HepG2 (cell line): ENCODE results near the gene CHN2.

Experiments
- DNMT3B ChIP-seq: conservative IDR thresholded peaks from 2 replicates; pipeline ENCODE4 v1.6.1; 2016; ENCODE audit warnings: missing biosample characterization, control low read depth
- ELK4 ChIP-seq: sonication (generic); formaldehyde crosslinking; IDR thresholded peaks from 2 replicates; pipeline ENCODE4 v1.9.0; 2021; ENCODE audit warnings: missing genetic modification reagents, borderline replicate concordance
- HNRNPH1 ChIP-seq: fragments of 200-400 bp; formaldehyde crosslinking; optimal IDR thresholded peaks from 2 replicates; pipeline ENCODE3; 2017; ENCODE audit warnings: mild to moderate bottlenecking, low read depth, low read length
- HOXA3 ChIP-seq: sonication (generic); formaldehyde crosslinking; IDR thresholded peaks from 2 replicates; pipeline ENCODE4 v1.5.0; 2020; ENCODE audit warnings: missing genetic modification reagents
- MAX ChIP-seq: IDR thresholded peaks from 2 replicates; pipeline ENCODE4 v1.6.1; 2012; ENCODE audit warnings: inconsistent platforms
- NFYB ChIP-seq: sonication (generic); formaldehyde crosslinking; IDR thresholded peaks from 2 replicates; pipeline ENCODE4 v1.4.0; 2020; ENCODE audit warnings: missing genetic modification reagents
- SOX6 ChIP-seq, 2 experiments: fragments of 450-650 bp in 1 of 2; sonication (generic) in 1 of 2; formaldehyde crosslinking in 1 of 2; IDR thresholded peaks; 2 replicates each; pipeline versions ENCODE4 v1.4.0 to v1.6.1; 2017 to 2020; ENCODE audit warnings: antibody characterized with exemption in 1 of 2, mild to moderate bottlenecking in 1 of 2, missing genetic modification reagents in 1 of 2
- TBP ChIP-seq: sonication (generic); formaldehyde crosslinking; IDR thresholded peaks from 2 replicates; pipeline ENCODE4 v1.5.0; 2020; ENCODE audit warnings: missing genetic modification reagents
- ZNF281 ChIP-seq: sonication (generic); formaldehyde crosslinking; IDR thresholded peaks from 2 replicates; pipeline ENCODE4 v1.4.0; 2020; ENCODE audit warnings: missing genetic modification reagents, borderline replicate concordance
- TF ChIP-seq, protein P1 (sequence below): sonication (generic); formaldehyde crosslinking; IDR thresholded peaks from 2 replicates; pipeline ENCODE4 v1.4.0; 2020; ENCODE audit warnings: mild to moderate bottlenecking, missing genetic modification reagents
- TF ChIP-seq, protein P2 (sequence below): sonication (generic); formaldehyde crosslinking; IDR thresholded peaks from 2 replicates; pipeline ENCODE4 v1.8.0; 2022; ENCODE audit warnings: missing genetic modification reagents, mild to moderate bottlenecking, inconsistent platforms, borderline replicate concordance
- TF ChIP-seq, protein P3 (sequence below): sonication (generic); formaldehyde crosslinking; IDR thresholded peaks from 2 replicates; pipeline ENCODE4 v1.5.0; 2020; ENCODE audit warnings: mild to moderate bottlenecking, missing genetic modification reagents, moderate library complexity

GRCh38 chr7:29458933-29459332 lies 264.4 kb downstream of the CHN2 start:
- TF ChIP-seq, protein P1, sequence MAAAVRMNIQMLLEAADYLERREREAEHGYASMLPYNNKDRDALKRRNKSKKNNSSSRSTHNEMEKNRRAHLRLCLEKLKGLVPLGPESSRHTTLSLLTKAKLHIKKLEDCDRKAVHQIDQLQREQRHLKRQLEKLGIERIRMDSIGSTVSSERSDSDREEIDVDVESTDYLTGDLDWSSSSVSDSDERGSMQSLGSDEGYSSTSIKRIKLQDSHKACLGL (CRISPR knock-in tag): no peak
- TF ChIP-seq MAX: no peak
- TF ChIP-seq, protein P2, sequence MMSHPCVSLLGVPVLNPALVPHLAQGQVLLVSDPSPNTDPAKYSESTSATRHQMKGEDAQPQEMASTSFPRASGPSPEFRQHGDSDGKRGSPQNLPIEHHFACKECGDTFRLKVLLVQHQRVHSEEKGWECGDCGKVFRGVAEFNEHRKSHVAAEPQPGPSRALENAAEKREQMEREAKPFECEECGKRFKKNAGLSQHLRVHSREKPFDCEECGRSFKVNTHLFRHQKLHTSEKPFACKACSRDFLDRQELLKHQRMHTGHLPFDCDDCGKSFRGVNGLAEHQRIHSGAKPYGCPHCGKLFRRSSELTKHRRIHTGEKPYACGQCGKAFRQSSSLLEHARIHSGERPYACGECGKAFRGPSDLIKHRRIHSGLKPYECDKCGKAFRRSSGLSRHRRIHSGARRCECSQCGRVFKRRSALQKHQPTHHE (CRISPR knock-in tag): no peak
- no peak for TF ChIP-seq SOX6 (IDR thresholded peaks at IDR 0.05)
- no peak for TF ChIP-seq SOX6 (CRISPR knock-in tag; IDR thresholded peaks at IDR 0.05)
- TF ChIP-seq DNMT3B (CRISPR knock-in tag): no peak
- TF ChIP-seq HOXA3 (CRISPR knock-in tag): no peak
- TF ChIP-seq, protein P3, sequence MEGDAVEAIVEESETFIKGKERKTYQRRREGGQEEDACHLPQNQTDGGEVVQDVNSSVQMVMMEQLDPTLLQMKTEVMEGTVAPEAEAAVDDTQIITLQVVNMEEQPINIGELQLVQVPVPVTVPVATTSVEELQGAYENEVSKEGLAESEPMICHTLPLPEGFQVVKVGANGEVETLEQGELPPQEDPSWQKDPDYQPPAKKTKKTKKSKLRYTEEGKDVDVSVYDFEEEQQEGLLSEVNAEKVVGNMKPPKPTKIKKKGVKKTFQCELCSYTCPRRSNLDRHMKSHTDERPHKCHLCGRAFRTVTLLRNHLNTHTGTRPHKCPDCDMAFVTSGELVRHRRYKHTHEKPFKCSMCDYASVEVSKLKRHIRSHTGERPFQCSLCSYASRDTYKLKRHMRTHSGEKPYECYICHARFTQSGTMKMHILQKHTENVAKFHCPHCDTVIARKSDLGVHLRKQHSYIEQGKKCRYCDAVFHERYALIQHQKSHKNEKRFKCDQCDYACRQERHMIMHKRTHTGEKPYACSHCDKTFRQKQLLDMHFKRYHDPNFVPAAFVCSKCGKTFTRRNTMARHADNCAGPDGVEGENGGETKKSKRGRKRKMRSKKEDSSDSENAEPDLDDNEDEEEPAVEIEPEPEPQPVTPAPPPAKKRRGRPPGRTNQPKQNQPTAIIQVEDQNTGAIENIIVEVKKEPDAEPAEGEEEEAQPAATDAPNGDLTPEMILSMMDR: no peak
- TF ChIP-seq HNRNPH1: no peak
- TF ChIP-seq ZNF281: no peak
- no peak for TF ChIP-seq NFYB (CRISPR knock-in tag)
- no peak for TF ChIP-seq ELK4
- no peak for TF ChIP-seq TBP (CRISPR knock-in tag)
